GM19351 (cell line): ENCODE results near the gene TECPR2.

Experiments used
- ATAC-seq: cut with Tn5 transposase; IDR thresholded peaks from one replicate; pipeline ENCODE4 v1.9.1; 2021; ENCODE audit warnings: mild to moderate bottlenecking, moderate library complexity; ENCODE audit not compliant: unreplicated experiment

TECPR2 gene

GRCh38 chr14:102505775-102506625 is 143.3 kb downstream of the TECPR2 start:
- no peak for ATAC-seq

- no peak for ATAC-seq
Observed at GRCh38 chr14:102506626-102506925, 143.8 kb downstream of the TECPR2 start.

GRCh38 chr14:102507081-102507856 is 144.5 kb downstream of the TECPR2 start:
- ATAC-seq: no peak

GRCh38 chr14:102507857-102508312 is 145.1 kb downstream of the TECPR2 start:
- no peak for ATAC-seq

- ATAC-seq: no peak
Observed at GRCh38 chr14:102508410-102508773, 145.7 kb downstream of the TECPR2 start.

GRCh38 chr14:102508774-102509745 is 146.3 kb downstream of the TECPR2 start:
- no peak for ATAC-seq

GRCh38 chr14:102509746-102510615 is 147.2 kb downstream of the TECPR2 start, which contains the start of gene ANKRD9:
Gene ANKRD9 (minus strand): TSS chr14:102509776. CDS start chr14:102507889, 1,887 bp downstream.
- peak; percentile 86 for ATAC-seq

- ATAC-seq: no peak
Observed at GRCh38 chr14:102510616-102511520, 148.1 kb downstream of the TECPR2 start.

GRCh38 chr14:102511538-102511937 is 148.8 kb downstream of the TECPR2 start:
- ATAC-seq: no peak

GRCh38 chr14:102512793-102513300 is 150.1 kb downstream of the TECPR2 start:
- no peak for ATAC-seq

GRCh38 chr14:102513899-102514772 is 151.4 kb downstream of the TECPR2 start:
- no peak for ATAC-seq

GRCh38 chr14:102514987-102515733 is 152.4 kb downstream of the TECPR2 start:
- no peak for ATAC-seq

GRCh38 chr14:102516531-102517391 is 154.0 kb downstream of the TECPR2 start:
- peak; percentile 60 for ATAC-seq

GRCh38 chr14:102517392-102518062 is 154.8 kb downstream of the TECPR2 start:
- ATAC-seq: no peak

GRCh38 chr14:102518063-102518648 is 155.4 kb downstream of the TECPR2 start:
- ATAC-seq: no peak
